Smooth muscle cell of the brain vasculature (primary cell): ENCODE results near the gene GLIPR2.
"Not testable (repeated sequence)": the region's sequence is repeated elsewhere in the genome, so short reads cannot be mapped to it uniquely, and the experiment has no call there.

ENCODE experiments used
- DNase-seq: peaks from one replicate; pipeline ENCODE4 v3.0.0-alpha.2; 2012; ENCODE audit warnings: low read depth, low spot score

The GLIPR2 gene

DNA sequence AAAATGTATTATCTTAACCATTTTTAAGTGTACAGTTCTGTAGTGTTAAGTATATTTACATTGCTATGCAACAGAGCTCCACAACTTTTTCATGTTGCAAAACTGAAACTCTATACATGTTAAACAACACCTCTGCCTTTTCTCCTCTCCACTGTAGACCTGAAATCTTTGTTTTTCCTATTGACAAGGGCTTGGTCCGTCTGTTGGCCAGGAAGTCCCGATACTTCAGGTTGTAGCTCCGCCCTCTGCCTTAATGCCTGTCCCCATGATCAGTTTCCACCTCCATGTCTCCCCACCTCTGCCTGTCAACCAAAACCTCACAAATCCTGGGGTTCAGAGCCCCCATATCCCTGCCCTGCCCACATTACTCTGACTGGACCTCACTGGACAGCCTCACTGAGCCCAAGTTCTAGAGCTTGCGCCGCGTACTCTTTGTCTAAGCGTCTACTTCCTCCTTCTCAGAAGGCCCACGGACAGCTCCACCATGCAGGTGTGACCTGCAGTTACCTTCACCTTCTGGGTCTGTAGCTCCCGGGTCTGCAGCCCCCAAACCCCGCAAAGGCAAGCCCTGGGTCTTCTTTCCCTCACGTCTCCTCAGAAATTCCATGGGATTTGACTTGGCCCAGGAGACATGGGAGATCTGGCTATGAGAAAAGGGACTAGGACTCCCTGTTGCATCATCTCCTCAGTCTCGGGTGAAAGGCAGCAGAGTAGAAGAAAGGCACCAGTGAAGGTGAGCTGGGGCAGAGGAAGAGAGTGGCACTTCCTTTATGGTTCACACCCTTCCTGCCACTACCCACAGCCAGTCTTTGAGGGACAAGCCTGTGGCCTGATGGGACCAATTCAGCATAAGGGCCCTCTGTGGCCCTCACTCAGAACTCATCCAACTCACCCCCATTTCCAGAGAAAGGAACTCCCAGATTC, 8.0 kb downstream of the GLIPR2 start:
- DNase-seq = no peak

GRCh38 chr9:36145970-36146369, 9.4 kb downstream of the GLIPR2 start:
- DNase-seq = no peak

DNA sequence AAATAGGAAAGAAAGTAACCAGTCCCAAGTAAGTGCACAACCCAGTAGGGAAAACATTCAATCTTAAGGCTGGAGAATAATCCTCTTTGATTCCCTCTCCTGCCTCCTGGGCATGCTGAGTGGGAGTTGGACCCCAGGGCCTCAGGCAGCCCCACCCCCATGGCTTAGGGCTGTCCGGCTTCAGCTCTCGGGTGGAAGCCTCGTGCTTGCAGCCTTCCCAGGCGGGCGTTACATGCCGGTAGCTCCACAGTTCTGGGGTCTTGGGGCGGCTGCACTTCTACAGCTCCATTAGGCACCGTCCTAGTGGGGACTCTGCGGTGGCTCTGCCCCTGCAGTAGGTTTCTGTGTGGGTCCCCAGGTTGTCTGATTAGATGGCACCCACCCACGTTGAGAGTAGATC, 10.1 kb downstream of the GLIPR2 start:
- no peak for DNase-seq

DNA sequence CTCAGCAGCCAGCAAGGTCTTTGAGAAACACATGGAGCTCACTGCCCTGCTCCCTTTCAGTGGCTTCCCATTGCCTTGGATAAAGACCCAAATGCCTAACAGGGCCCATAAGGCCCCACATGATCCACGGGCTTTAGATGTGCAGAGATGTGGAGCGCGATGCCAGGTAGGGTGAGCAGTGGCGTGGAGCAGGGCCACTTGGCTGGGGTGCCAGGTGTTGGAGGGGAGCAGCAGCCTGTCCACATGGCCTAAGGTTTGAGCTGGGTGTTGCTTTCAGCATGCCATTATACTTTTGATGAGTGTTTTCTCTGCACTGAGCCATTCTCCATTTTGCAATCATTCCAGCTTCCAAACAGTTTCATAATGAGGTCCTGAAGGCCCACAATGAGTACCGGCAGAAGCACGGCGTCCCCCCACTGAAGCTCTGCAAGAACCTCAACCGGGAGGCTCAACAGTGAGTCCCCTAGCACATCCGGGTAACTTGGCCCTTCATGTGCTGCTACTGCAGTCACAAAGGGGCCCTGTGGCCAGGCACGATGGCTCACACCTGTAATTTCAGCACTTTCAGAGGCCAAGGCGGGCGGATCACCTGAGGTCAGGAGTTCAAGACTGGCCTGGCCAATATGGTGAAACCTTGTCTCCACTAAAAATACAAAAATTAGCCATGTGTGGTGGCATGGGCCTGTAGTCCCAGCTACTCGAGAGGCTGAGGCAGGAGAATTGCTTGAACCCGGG, 11.1 kb downstream of the GLIPR2 start:
- no peak for DNase-seq

GRCh38 chr9:36148311-36149051, 11.9 kb downstream of the GLIPR2 start:
- DNase-seq = peak; percentile 98

DNA sequence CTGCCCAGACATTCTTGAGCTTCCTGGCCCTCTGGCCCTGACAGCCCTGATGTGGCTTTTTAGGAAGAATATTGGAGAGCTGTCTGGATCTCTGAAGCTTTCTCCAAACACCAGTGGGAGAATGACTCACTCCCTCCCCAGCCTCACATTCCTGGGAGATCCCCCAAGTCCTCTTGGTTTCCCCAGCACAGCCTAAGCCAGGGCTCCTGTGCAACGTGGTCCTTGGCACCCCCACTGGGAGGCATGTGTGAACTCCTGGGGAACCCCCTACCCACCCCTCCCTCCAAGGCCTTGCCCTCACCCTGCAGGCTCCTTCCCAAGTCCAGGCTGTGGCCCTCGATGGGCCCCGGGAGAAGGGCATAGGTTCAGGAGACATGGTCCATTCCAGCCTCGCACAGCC, 12.7 kb downstream of the GLIPR2 start:
- DNase-seq = no peak

DNA sequence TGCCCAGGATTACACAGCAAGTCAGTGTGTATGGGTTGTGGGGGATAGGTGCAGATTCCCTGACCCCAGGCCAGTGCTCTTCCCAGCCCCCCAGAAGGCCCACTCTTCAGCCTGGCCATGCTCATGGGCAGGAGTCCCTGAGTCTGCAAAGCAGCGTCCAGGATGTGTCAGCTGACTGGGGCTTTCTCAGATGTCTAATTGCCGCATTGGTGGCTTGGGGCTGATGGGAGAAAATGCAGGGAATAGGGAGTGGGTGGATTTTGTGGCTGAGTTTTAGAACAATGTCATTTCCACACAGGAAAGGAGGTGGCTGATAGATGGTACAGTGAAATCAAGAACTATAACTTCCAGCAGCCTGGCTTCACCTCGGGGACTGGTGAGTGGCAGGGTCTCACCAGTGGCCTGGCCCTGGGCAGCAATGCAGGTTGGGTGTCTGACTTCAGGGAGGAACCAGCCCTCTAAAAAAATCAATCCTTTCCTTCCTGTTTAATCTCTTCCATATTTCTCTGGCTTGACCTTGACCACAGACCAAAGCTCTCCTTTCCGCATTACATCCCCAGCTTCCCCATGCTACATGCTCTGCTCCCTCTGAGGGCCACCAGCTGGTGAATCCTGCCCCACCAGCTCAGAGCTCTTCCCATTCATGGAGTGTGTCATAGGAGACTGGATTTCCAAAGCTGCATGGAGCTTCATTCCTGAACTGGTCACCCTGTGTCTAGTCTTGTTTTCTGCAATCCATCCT, 14.2 kb downstream of the GLIPR2 start:
- DNase-seq = no peak

DNA sequence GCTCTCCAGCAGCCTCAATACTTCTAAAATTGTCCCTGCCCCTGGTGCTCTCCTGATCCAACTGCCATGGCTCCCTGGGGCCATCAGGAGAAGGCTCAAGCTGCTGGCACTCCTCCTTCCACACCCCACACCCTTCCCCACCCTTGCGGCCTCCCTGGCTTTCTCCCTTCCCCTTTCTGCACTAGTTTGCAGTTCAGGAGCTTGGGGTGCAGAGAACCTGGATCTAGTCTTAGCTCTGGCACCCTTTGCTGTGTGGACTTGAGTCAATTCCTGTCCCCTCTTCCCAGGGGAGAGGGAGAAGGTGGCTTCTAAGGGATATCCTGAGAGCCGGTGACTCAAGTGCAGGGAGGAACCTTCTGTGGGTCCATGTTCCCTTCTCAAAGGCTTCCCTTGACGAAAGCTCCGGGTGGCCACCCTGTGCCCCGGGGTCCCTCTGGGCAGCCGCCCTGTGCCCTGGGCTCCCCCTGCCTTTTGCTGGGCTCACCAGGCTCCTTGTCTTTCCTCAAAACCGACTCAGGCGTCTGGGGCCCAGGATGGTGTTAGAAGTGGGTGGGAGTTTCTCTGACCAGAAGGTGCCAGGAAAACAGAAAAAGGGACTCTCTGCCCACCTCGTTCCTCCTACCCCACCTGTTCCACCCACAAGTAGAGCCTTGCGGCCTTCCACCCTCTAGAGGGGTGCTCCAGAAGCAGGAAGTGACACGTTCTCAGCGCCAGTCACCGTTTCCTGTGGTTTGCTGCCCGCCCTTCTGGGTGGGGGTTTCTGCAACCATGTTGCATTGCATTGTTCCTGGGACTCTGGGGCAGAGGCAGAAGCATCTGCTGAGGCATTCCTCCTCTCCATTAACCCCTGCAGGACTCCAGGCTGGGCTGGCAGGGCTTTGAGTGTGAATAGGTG, 15.0 kb downstream of the GLIPR2 start:
- DNase-seq = no peak

GRCh38 chr9:36152741-36153438, 16.4 kb downstream of the GLIPR2 start:
- DNase-seq = no peak

- no peak for DNase-seq
These were observed 17.2 kb downstream of the GLIPR2 start for GRCh38 chr9:36153746-36154145.

DNA sequence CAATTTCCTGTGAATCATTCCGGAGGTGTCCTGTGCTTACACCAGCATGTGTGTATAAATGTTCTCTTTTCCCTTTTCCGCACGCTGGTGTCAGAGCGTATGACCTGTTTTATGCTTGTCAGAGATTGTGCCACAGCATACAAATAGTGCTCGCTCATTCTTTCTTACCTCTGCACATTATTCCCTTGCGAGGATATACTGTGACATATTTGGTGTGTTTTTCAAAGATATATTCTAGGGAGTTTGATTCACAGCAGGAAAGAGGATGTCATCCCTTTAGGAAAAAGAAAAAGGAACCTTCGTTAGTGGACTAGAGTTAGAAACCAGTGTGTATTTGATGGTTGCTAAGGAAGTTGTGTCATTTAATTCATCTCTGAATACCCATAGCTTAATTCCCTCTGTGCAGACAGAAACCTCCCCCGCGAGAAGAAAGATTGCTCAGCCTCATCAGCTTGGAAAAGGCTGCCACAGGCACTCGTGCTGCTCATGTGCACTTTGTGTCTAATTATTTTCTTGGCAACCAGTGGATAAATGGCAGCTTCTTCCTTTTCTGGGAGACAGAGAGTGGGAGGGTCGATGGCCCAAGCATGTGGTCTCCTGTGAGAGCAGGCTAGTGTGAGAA, 17.9 kb downstream of the GLIPR2 start:
- no peak for DNase-seq

DNA sequence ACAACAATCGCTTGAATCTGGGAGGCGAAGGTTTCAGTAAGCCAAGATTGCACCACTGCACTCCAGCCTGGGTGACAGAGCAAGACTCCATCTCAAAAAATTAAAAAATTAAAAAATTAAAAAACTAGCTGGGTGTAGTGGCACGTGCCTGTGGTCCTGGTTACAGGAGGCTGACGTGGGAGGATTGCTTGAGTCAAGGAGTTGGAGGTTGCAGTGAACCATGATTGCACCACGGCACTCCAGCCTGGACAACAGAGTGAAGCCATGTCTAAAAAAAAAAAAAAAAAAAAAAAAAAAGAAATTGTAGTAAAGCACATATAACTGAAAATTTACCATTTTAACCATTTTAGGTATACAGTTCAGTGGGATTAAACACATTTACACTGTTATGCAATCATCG, 19.6 kb downstream of the GLIPR2 start:
- DNase-seq = no peak

- DNase-seq = no peak
These were observed 21.6 kb downstream of the GLIPR2 start for GRCh38 chr9:36158122-36158521.

DNA sequence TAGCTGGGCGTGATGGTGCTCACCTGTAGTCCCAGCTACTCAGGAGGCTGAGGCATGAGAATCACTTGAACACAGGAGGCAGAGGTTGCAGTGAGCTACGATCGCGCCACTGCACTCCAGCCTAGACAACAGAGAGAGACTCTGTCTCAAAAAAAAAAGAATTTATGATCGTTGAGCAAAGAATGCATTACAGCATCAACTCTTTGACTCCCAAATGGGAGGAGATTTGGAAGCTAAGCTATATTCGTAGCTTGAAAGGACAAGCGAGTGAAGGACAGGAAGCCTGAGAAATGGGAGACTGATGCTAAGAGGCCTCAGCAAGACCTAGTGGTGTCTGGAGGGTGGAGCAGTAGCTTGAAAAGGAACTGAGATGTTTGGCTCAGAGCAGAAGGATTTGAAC, 22.4 kb downstream of the GLIPR2 start:
- no peak for DNase-seq

DNA sequence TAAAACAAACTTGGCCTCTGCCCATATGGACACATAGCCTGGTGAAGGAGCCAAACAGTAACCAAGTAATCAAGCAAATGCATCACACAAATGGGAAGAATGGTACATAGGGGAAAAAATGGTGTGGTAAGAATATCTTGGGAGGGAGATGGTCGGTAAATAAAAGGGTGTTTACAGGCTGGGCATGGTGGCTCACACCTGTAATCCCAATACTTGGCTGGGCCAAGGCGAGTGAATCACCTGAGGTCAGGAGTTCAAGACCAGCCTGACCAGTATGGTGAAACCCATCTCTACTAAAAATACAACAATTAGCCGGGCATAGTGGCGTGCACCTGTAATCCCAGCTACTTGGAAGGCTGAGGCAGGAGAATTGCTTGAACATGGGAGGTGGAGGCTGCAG, 23.0 kb downstream of the GLIPR2 start:
- DNase-seq = not testable (repeated sequence)

- DNase-seq = not testable (repeated sequence)
These were observed 23.6 kb downstream of the GLIPR2 start for GRCh38 chr9:36160126-36160525.

DNA sequence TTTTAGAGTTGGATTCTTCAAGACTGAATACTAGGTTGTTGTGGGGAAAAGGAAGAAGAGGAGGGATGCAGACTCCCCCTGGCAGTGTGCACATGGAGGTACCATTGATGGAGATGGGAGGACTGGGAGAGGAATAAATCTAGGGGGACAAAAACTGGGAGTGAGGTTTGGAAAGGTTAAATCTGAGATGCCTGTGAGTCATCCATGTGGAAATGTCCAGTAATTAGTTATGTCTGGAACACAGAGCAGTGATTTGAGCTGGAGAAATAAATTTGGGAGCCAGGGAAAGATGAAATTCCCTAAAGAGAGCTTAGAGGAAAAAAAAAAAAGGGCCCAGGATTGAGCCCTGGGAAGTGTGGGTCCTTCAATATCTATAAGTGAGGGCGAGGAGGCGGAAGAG, 24.7 kb downstream of the GLIPR2 start:
- DNase-seq = no peak

DNA sequence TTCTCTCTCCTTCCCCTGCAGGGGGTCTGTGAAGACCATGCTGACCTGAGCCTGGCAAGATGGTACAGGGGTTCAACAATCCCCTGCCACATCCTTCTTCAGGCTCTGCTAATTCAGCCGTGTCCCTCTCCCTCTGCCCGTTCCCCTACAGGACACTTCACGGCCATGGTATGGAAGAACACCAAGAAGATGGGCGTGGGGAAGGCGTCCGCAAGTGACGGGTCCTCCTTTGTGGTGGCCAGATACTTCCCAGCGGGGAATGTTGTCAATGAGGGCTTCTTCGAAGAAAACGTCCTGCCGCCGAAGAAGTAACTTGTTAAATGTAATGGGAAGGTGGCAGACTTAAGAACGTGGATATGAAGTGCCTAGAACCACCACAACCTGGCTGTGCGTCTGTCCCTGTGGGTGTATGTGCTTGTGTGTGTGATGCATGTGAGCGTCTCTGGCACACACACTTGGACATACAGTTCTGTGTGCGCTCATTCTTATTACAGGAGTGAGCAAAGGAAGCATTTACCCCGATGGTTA, 25.7 kb downstream of the GLIPR2 start:
- no peak for DNase-seq
